Breast epithelium (tissue), 4 donors: ENCODE data around the gene NAP1L4. TPM values are rescaled to one million over a fixed set of nuclear protein-coding genes. Genes with fewer than 3 reads are reported as not detected.

Source experiments
- DNase-seq, 2 donors: peaks; one replicate each; pipeline ENCODE4 v3.0.0-alpha.2; 2019; ENCODE audit warnings: low spot score in 2 of 2
- H3K27ac ChIP-seq, 2 donors: fragments of 200-600 bp; sonication (generic) in 1 of 2; one replicate each; pipeline ENCODE4 v1.5.1; 2016 to 2019; ENCODE audit warnings: mild to moderate bottlenecking in 1 of 2
- H3K27me3 ChIP-seq, 2 donors: fragments of 200-600 bp; sonication (generic) in 1 of 2; one replicate each; pipeline versions ENCODE4 v1.5.1 to v1.6.0; 2017 to 2019; ENCODE audit warnings: control low read depth in 1 of 2, mild to moderate bottlenecking in 1 of 2
- H3K36me3 ChIP-seq: fragments of 200-600 bp; one replicate; pipeline ENCODE4 v1.5.1; 2019
- H3K4me1 ChIP-seq, 2 donors: fragments of 200-600 bp; sonication (generic); one replicate each; pipeline ENCODE4 v1.5.1; 2016 to 2019; ENCODE audit warnings: control low read depth in 1 of 2
- H3K4me3 ChIP-seq, 3 donors: fragments of 200-600 bp; sonication (generic); 1 replicate in 2 of 3; 2 replicates in 1 of 3; pipeline ENCODE4 v1.5.1; 2016 to 2019; ENCODE audit warnings: mild to moderate bottlenecking in 3 of 3, moderate library complexity in 2 of 3
- H3K9me3 ChIP-seq, 2 donors: fragments of 200-600 bp; sonication (generic) in 1 of 2; one replicate each; pipeline ENCODE4 v1.5.1; 2016 to 2019; ENCODE audit warnings: control low read depth in 1 of 2
- CTCF ChIP-seq, 3 donors: fragments of 450-650 bp; IDR thresholded peaks; one replicate each; pipeline ENCODE4 v1.5.1; 2016 to 2017; ENCODE audit warnings: antibody characterized with exemption in 3 of 3, mild to moderate bottlenecking in 3 of 3, moderate library complexity in 3 of 3
- POLR2A ChIP-seq: fragments of 450-650 bp; IDR thresholded peaks from one replicate; pipeline ENCODE4 v1.6.1; 2016; ENCODE audit warnings: antibody characterized with exemption, mild to moderate bottlenecking, moderate library complexity
- POLR2AphosphoS5 ChIP-seq, 3 donors: sonication (generic); formaldehyde crosslinking; IDR thresholded peaks; one replicate each; pipeline ENCODE4 v1.6.1; 2017; ENCODE audit warnings: antibody characterized with exemption in 3 of 3
- intact Hi-C: fragments of 100-400 bp; cut with DNase I; formaldehyde crosslinking; loops from one replicate; pipeline ENCODE4 v1.15.1; 2023; ENCODE audit warnings: low total_unique reads
- total RNA-seq, 3 donors: library from RNA; depleted of rRNA; stranded (reverse); fragments of >200 nt; gene quantifications; one replicate each; pipeline ENCODE4 v1.1.0, GENCODE V29; 2016

NAP1L4 gene
- total RNA-seq, 3 donors from 2014 or later = 87.1 to 167 (median 98.3) TPM

GRCh38 chr11:2964782-2965181 lies 27.3 kb downstream of the NAP1L4 start:
- TF ChIP-seq CTCF (IDR thresholded peaks at IDR 0.05) = no peak
- no peaks in the 10 kb centered on the region for H3K4me1 ChIP-seq
- H3K9me3 ChIP-seq = no peaks in the 10 kb centered on the region
- H3K36me3 ChIP-seq = peaks cover 13% of the 10 kb centered on the region
- no peak overlapping the region for H3K4me3 ChIP-seq
- no peaks in the 10 kb centered on the region for H3K27me3 ChIP-seq
- H3K27ac ChIP-seq = no peak overlapping the region
- intact Hi-C loops = no loop called here
- DNase-seq = no peak

- Histone ChIP-seq H3K9me3 (no peaks in the 10 kb centered on the region), H3K36me3 (peaks cover 9% of the 10 kb centered on the region), H3K27me3 (no peaks in the 10 kb centered on the region), H3K27ac (no peak overlapping the region), H3K4me3 (no peak overlapping the region), H3K4me1 (no peaks in the 10 kb centered on the region)
- no peak for DNase-seq
- intact Hi-C loops = no loop called here
- TF ChIP-seq POLR2A (no peak), CTCF (IDR thresholded peaks at IDR 0.05) (no peak), POLR2AphosphoS5 (IDR thresholded peaks at IDR 0.05) (no peak)
Measured at GRCh38 chr11:2963761-2964160, 28.4 kb downstream of the NAP1L4 start.

- intact Hi-C loops = no loop called here
- peaks cover 9% of the 10 kb centered on the region for H3K36me3 ChIP-seq
- H3K27ac ChIP-seq = no peak overlapping the region
- no peak overlapping the region for H3K4me3 ChIP-seq
- H3K27me3 ChIP-seq = no peaks in the 10 kb centered on the region
- TF ChIP-seq POLR2AphosphoS5 (IDR thresholded peaks at IDR 0.05) (no peak), CTCF (IDR thresholded peaks at IDR 0.05) (no peak), POLR2A (no peak)
- H3K9me3 ChIP-seq = no peaks in the 10 kb centered on the region
- H3K4me1 ChIP-seq = no peaks in the 10 kb centered on the region
- no peak for DNase-seq
Measured at GRCh38 chr11:2963112-2963754, 28.9 kb downstream of the NAP1L4 start.

- intact Hi-C loops = no loop called here
- Histone ChIP-seq H3K27ac (no peak overlapping the region), H3K36me3 (peaks cover 9% of the 10 kb centered on the region), H3K9me3 (no peaks in the 10 kb centered on the region), H3K4me1 (no peaks in the 10 kb centered on the region), H3K4me3 (no peak overlapping the region), H3K27me3 (no peaks in the 10 kb centered on the region)
- TF ChIP-seq CTCF (IDR thresholded peaks at IDR 0.05) = no peak
- no peak for DNase-seq
Measured at GRCh38 chr11:2961080-2961479, 31.0 kb downstream of the NAP1L4 start.

- Histone ChIP-seq H3K4me3 (no peak overlapping the region), H3K9me3 (no peaks in the 10 kb centered on the region), H3K27me3 (no peaks in the 10 kb centered on the region), H3K4me1 (no peaks in the 10 kb centered on the region), H3K36me3 (peaks cover 6% of the 10 kb centered on the region), H3K27ac (no peak overlapping the region)
- no peak for DNase-seq
- no peak for TF ChIP-seq CTCF (IDR thresholded peaks at IDR 0.05)
- no peak for TF ChIP-seq POLR2A
- TF ChIP-seq POLR2AphosphoS5 (IDR thresholded peaks at IDR 0.05) = no peak
- intact Hi-C loops = no loop called here
Measured at GRCh38 chr11:2960139-2960538, 32.0 kb downstream of the NAP1L4 start.
